Heart left ventricle (tissue), 13 donors: ENCODE measurements around the gene ZC2HC1C.

Experiments used
- POLR2A ChIP-seq, 2 donors: fragments of 450-650 bp; IDR thresholded peaks; one replicate each; pipeline ENCODE4 v1.6.1; 2017; ENCODE audit warnings: antibody characterized with exemption in 2 of 2, mild to moderate bottlenecking in 2 of 2, moderate library complexity in 2 of 2
- TF ChIP-seq, protein P1 (sequence below), 12 donors: fragments of 200-600 bp; sonication (generic) in 4 of 12; IDR thresholded peaks; one replicate each; pipeline versions ENCODE4 v1.5.0 to v1.8.0; 2018 to 2022; ENCODE audit warnings: antibody characterized with exemption in 12 of 12, mild to moderate bottlenecking in 5 of 12
- donor health status: ischemic (EF 13 %, LVEDD 7.1; RV severe dilation, severe dysfunction).
- donor health status: DM: no; HTN: yes; CAD: no.
- donor health status: DM: no; HTN: no; CAD: no.
- donor health status: ischemic (EF 25% LVEDD 6.9; RV normal size, moderate dysfunction).
- donor health status: ischemic (EF 25% LVEDD 5.7; RV mildly dilated, moderate dysfunction).
- donor health status: ischemic (EF 35%, LVEDD 5.7; RV mildly dilated, moderate dysfunction).
- donor health status: nonischemic (EF 11% LVEDD 7.7; RV severe dilation, severe dysfunction).
- donor health status: DM: yes; HTN: yes; CAD: no.
- donor health status: PGD.
- donor health status: ischemic (EF 29% LVEDD 5.4; RV normal size, mild dysfunction).
- donor health status: nonischemic (EF 23%, LVEDD 6.1; RV moderate dilation, normal function).

DNA sequence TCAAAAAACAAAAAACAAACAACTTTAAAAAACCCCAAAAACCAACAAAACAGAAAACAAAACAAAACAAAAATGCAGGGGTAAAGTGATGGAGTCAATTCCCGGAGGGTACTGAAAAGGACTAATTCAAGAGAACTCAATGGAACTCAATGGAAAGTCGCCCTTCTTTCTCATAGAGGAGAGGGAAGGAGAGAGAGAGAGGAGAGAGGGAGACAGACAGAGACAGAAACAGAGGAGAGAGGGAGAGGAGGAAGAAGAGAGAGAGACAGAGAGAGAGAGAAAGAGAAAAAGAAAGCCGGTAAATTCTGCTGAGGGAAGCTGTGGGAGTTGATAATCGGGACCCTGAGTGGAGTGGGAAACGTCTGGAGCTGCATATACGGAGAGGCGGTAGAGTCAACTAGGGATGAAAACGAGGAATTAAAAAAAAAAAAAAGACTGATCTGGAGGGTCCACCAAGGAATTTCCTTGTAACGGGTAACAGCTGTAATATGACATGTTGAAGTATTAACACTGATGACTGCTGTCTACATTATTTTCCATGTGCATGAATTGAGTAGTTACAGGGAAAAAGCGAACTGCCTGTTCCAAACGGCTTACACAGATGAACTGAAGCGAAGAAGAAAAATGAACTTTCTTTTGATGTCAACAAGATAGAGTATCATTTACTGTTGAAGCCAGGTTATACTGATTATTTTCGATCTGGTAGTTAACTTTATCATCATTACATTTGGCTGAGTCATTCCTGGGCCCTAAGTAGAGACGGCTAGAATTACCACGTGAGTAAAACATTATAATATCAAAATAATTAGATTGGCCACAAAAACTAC, 934 bp upstream of the ZC2HC1C start:
- TF ChIP-seq, protein P1, sequence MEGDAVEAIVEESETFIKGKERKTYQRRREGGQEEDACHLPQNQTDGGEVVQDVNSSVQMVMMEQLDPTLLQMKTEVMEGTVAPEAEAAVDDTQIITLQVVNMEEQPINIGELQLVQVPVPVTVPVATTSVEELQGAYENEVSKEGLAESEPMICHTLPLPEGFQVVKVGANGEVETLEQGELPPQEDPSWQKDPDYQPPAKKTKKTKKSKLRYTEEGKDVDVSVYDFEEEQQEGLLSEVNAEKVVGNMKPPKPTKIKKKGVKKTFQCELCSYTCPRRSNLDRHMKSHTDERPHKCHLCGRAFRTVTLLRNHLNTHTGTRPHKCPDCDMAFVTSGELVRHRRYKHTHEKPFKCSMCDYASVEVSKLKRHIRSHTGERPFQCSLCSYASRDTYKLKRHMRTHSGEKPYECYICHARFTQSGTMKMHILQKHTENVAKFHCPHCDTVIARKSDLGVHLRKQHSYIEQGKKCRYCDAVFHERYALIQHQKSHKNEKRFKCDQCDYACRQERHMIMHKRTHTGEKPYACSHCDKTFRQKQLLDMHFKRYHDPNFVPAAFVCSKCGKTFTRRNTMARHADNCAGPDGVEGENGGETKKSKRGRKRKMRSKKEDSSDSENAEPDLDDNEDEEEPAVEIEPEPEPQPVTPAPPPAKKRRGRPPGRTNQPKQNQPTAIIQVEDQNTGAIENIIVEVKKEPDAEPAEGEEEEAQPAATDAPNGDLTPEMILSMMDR (IDR thresholded peaks at IDR 0.05), result no peak
- TF ChIP-seq POLR2A (IDR thresholded peaks at IDR 0.05), result no peak
